Prostate gland (tissue), 2 donors: ENCODE measurements around the gene FOSL1. TPM values are rescaled to one million over a fixed set of nuclear protein-coding genes. Genes with fewer than 3 reads are reported as not detected.

Source experiments
- DNase-seq: peaks from one replicate; pipeline ENCODE4 v3.0.0-alpha.2; 2019; ENCODE audit warnings: low spot score
- H3K27ac ChIP-seq, 2 donors: fragments of 200-600 bp; sonication (generic); 2 replicates each; pipeline ENCODE4 v1.5.1; 2017 to 2019
- H3K27me3 ChIP-seq: fragments of 200-600 bp; sonication (generic); replicated peaks from 2 replicates; pipeline ENCODE4 v1.5.1; 2019; ENCODE audit not compliant: insufficient read depth
- H3K36me3 ChIP-seq, 2 donors: fragments of 200-600 bp; sonication (generic); 1 replicate in 1 of 2; 2 replicates in 1 of 2; pipeline versions ENCODE4 v1.5.1 to v1.8.1; 2017 to 2019
- H3K4me1 ChIP-seq: fragments of 200-600 bp; sonication (generic); replicated peaks from 2 replicates; pipeline ENCODE4 v1.5.1; 2019
- H3K4me3 ChIP-seq, 2 donors: fragments of 200-600 bp; sonication (generic); 2 replicates each; pipeline ENCODE4 v1.5.1; 2017 to 2019
- H3K9me3 ChIP-seq: fragments of 200-600 bp; sonication (generic); 2 replicates; pipeline ENCODE4 v1.5.1; 2017
- CTCF ChIP-seq, 4 experiments: fragments of 200-600 bp in 2 of 4; fragments of 450-650 bp in 2 of 4; sonication (generic) in 2 of 4; IDR thresholded peaks; 1 replicate in 3 of 4; 2 replicates in 1 of 4; pipeline ENCODE4 v1.5.1; 2016 to 2019; ENCODE audit warnings: antibody characterized with exemption in 4 of 4, mild to moderate bottlenecking in 2 of 4, moderate library complexity in 2 of 4
- POLR2A ChIP-seq: fragments of 450-650 bp; IDR thresholded peaks from one replicate; pipeline ENCODE4 v1.6.1; 2016; ENCODE audit warnings: antibody characterized with exemption, mild to moderate bottlenecking
- POLR2AphosphoS5 ChIP-seq: sonication (generic); formaldehyde crosslinking; IDR thresholded peaks from one replicate; pipeline ENCODE4 v1.6.1; 2017; ENCODE audit warnings: antibody characterized with exemption
- WGBS: methylation state at CpG from one replicate; pipeline ENCODE4 v1.1.5; 2018; 5-methylcytosine and 5-hydroxymethylcytosine counted together
- intact Hi-C: fragments of 100-400 bp; cut with DNase I; formaldehyde crosslinking; loops from one replicate; pipeline ENCODE4 v1.14.2; 2022
- total RNA-seq, 2 donors: library from RNA; depleted of rRNA; stranded (reverse); fragments of >200 nt; gene quantifications; one replicate each; pipeline ENCODE4 v1.1.0, GENCODE V29; 2016

Gene FOSL1
- total RNA-seq, 2 donors from 2014 or later: 2.6 to 3.4 TPM

DNA sequence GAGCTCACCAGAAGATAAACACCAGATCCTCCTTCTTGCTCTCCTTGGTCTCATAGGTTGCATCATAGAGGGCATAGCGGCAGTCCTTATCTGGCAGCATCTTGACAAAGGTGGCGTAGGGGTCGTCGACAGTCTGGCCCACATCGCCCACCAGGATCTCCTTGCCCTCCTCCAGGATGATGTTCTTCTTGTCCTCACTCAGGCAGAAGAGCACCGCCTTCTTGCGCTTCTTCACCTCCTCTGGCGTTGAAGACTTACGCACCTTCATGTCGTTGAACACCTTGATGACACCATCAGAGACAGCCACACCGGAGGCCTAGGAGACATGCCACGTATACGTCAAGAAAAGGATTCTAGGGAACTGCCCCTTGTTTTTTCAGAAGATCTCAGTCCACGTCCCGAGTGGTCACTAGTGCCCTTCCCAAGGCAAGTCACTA is 44.2 kb downstream of the FOSL1 start:
- intact Hi-C loops: loop anchor here (2.0 kb wide), 1 partner anchor 33 kb away; the partner anchor contains the start of gene FIBP
- Histone ChIP-seq H3K27me3 (no peaks in the 10 kb centered on the region), H3K4me1 (peaks cover 5% of the 10 kb centered on the region), H3K36me3 (peaks cover 8 to 35% of the 10 kb centered on the region in 2 donors), H3K4me3 (peak overlapping the region in 1 of 2 donors; percentile 99), H3K27ac (peak overlapping the region in 1 of 2 donors; percentile 94), H3K9me3 (no peaks in the 10 kb centered on the region)
- 85% methylated on average over 15 of the region's 15 CpGs for WGBS
- no peak for TF ChIP-seq POLR2A
- TF ChIP-seq CTCF (IDR thresholded peaks at IDR 0.05): no peak
- TF ChIP-seq POLR2AphosphoS5: no peak
- no peak for DNase-seq

DNA sequence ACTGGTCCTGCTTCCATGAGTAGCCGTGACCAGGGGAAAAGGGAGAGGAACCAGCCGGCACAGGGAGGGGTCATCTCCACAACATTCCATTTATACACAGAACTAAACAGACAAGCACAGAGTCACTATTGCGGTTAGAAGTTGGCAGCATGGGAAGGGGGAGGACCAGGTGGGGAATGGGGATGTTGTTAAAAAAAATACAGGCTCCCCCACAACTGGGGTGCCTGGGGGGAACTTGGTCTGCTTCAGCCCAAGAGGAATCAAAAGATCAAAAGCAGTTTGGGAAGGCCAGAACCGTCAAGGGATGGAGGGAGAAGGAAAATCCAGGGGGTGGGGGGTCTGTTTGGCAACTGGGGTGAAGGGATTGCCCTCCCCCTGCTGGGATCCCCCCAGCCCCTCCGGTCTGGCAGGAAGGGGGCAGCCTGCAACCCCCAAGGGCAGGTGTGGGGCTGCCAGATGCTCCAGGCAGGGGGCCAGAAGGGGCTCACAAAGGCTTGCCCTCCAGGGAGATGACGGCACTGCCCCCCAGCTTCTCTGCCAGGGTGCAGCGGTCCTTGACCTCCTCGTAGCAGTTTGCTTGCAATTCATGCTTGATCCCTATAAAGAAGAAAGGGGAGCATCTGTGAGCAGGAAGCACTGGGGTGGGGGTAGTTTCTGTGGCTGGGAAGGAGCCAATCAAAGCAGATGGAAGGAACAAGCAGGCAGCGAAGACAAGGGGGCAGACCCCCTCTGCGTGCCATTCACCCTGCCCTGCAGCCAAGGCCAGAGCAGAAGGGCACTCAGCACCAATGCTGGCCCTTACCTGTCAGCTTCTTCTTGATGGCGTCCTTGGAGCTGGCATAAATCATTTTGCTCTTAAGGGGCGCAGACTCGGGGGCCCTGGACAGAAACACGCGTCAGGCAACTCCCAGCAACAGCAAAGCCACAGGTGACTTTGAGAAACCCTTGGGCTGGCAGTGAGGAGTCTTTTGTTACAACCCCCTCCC is 45.0 kb downstream of the FOSL1 start:
- H3K27ac ChIP-seq: no peak overlapping the region
- peaks cover 5% of the 10 kb centered on the region for H3K4me1 ChIP-seq
- no peak for DNase-seq
- 68% methylated on average over 15 of the region's 15 CpGs for whole genome bisulfite sequencing
- intact Hi-C loops: no loop called here
- no peaks in the 10 kb centered on the region for H3K9me3 ChIP-seq
- no peak for TF ChIP-seq POLR2A
- H3K27me3 ChIP-seq: no peaks in the 10 kb centered on the region
- H3K4me3 ChIP-seq: no peak overlapping the region
- H3K36me3 ChIP-seq: peaks cover 8 to 35% of the 10 kb centered on the region in 2 donors

GRCh38 chr11:65854161-65854592 is 46.0 kb downstream of the FOSL1 start:
- Histone ChIP-seq H3K4me3 (no peak overlapping the region), H3K4me1 (peaks cover 5% of the 10 kb centered on the region), H3K36me3 (peaks cover 8 to 35% of the 10 kb centered on the region in 2 donors), H3K27ac (no peak overlapping the region), H3K27me3 (no peaks in the 10 kb centered on the region), H3K9me3 (no peaks in the 10 kb centered on the region)
- TF ChIP-seq CTCF (IDR thresholded peaks at IDR 0.05) (no peak), POLR2A (no peak)
- DNase-seq: no peak
- WGBS: 85% methylated on average over 4 of the region's 4 CpGs
- intact Hi-C loops: no loop called here

GRCh38 chr11:65853246-65853979 is 46.8 kb downstream of the FOSL1 start:
- intact Hi-C loops: no loop called here
- no peak for TF ChIP-seq CTCF (IDR thresholded peaks at IDR 0.05)
- no peak for TF ChIP-seq POLR2AphosphoS5
- no peak for TF ChIP-seq POLR2A
- peaks cover 8 to 35% of the 10 kb centered on the region in 2 donors for H3K36me3 ChIP-seq
- WGBS: 82% methylated on average over 6 of the region's 6 CpGs
- no peak overlapping the region for H3K4me3 ChIP-seq
- no peak overlapping the region for H3K27ac ChIP-seq
- DNase-seq: no peak
- H3K4me1 ChIP-seq: peaks cover 5% of the 10 kb centered on the region
- H3K9me3 ChIP-seq: no peaks in the 10 kb centered on the region
- no peaks in the 10 kb centered on the region for H3K27me3 ChIP-seq
